H1 (cell line): Measurements from ENCODE around the gene HOXB4. TPM values are rescaled to one million over a fixed set of nuclear protein-coding genes. Genes with fewer than 3 reads are reported as not detected.

ENCODE experiments used
- CTCF ChIA-PET: fragments of 300-600 bp; sonication (Branson Sonifier 250); formaldehyde crosslinking; loops from one replicate; lab custom pipeline; 2021; ENCODE audit not compliant: partially characterized antibody; lab: Charles Lee
- POLR2A ChIA-PET: fragments of 300-600 bp; sonication (Branson Sonifier 250); formaldehyde crosslinking; loops from one replicate; lab custom pipeline; 2021; ENCODE audit warnings: inconsistent platforms; ENCODE audit not compliant: partially characterized antibody; lab: Charles Lee
- DNase-seq, 2 experiments: peaks; one replicate each; pipeline versions ENCODE4 v3.0.0 to v3.0.0-alpha.2; 2010 to 2022; ENCODE audit warnings: low spot score in 2 of 2, low read depth in 1 of 2, mixed read lengths in 1 of 2
- FAIRE-seq: peaks from 2 replicates; lab custom pipeline; 2011; peaks lifted over from hg19 to GRCh38; lab: Jason Lieb, UNC
- H2AFZ ChIP-seq: 2 replicates; pipeline ENCODE4 v1.8.1; 2012; ENCODE audit warnings: low read length, inconsistent platforms
- H2AK5ac ChIP-seq: 2 replicates; pipeline ENCODE4 v1.6.1; 2013; ENCODE audit warnings: low read depth, low read length
- H2BK120ac ChIP-seq: replicated peaks from 2 replicates; pipeline ENCODE3; 2013; ENCODE audit warnings: low read depth, low read length, inconsistent platforms
- H2BK12ac ChIP-seq: 2 replicates; pipeline ENCODE4 v1.6.1; 2013; ENCODE audit warnings: low read depth, low read length
- H2BK15ac ChIP-seq: 2 replicates; pipeline ENCODE4 v1.6.1; 2013; ENCODE audit warnings: low read length
- H2BK20ac ChIP-seq: 2 replicates; pipeline ENCODE4 v1.6.1; 2013; ENCODE audit warnings: low read length
- H2BK5ac ChIP-seq: 2 replicates; pipeline ENCODE4 v1.6.1; 2013; ENCODE audit warnings: low read depth, low read length
- H3K14ac ChIP-seq: 2 replicates; pipeline ENCODE4 v1.6.1; 2013; ENCODE audit warnings: inconsistent platforms; ENCODE audit not compliant: insufficient read length
- H3K18ac ChIP-seq: 2 replicates; pipeline ENCODE4 v1.6.1; 2013; ENCODE audit warnings: low read length; ENCODE audit errors: extremely low read depth
- H3K23ac ChIP-seq: 2 replicates; pipeline ENCODE4 v1.6.1; 2013; ENCODE audit warnings: inconsistent platforms; ENCODE audit not compliant: insufficient read length
- H3K23me2 ChIP-seq: 2 replicates; pipeline ENCODE4 v1.6.1; 2013; ENCODE audit warnings: low read depth, low read length
- H3K27ac ChIP-seq: 2 replicates; pipeline ENCODE4 v1.6.1; 2011; ENCODE audit warnings: low read depth, low read length, inconsistent platforms
- H3K27me3 ChIP-seq, 4 experiments: replicated peaks in 1 of 4; 1 replicate in 1 of 4; 2 replicates in 3 of 4; pipeline versions ENCODE4 v1.6.1 to v1.8.1; 2011 to 2013; ENCODE audit warnings: low read length in 3 of 4, mild to moderate bottlenecking in 3 of 4, inconsistent platforms in 2 of 4, mixed read lengths in 2 of 4, moderate library complexity in 1 of 4; ENCODE audit not compliant: control insufficient read depth in 3 of 4, insufficient read depth in 3 of 4; ENCODE audit errors: extremely low read depth in 1 of 4
- H3K36me3 ChIP-seq, 4 experiments: 2 replicates each; pipeline versions ENCODE4 v1.6.1 to v1.8.1; 2011 to 2013; ENCODE audit warnings: mild to moderate bottlenecking in 4 of 4, low read length in 3 of 4, moderate library complexity in 2 of 4, control low read depth in 1 of 4, inconsistent platforms in 1 of 4; ENCODE audit not compliant: insufficient read depth in 4 of 4, control insufficient read depth in 2 of 4
- H3K4ac ChIP-seq: replicated peaks from 2 replicates; pipeline ENCODE3; 2013; ENCODE audit warnings: low read length, low read depth, mixed read lengths, inconsistent platforms; ENCODE audit not compliant: insufficient read length
- H3K4me1 ChIP-seq, 4 experiments: replicated peaks in 1 of 4; 1 replicate in 1 of 4; 2 replicates in 3 of 4; pipeline versions ENCODE4 v1.6.1 to v1.8.1; 2011 to 2013; ENCODE audit warnings: low read length in 3 of 4, inconsistent platforms in 2 of 4, mixed read lengths in 1 of 4; ENCODE audit not compliant: insufficient read depth in 4 of 4, control insufficient read depth in 3 of 4
- H3K4me2 ChIP-seq, 2 experiments: 2 replicates each; pipeline versions ENCODE4 v1.6.1 to v1.8.1; 2011 to 2013; ENCODE audit warnings: low read depth in 2 of 2, low read length in 2 of 2, control low read depth in 1 of 2, inconsistent platforms in 1 of 2, mild to moderate bottlenecking in 1 of 2; ENCODE audit not compliant: insufficient read depth in 1 of 2
- H3K4me3 ChIP-seq, 4 experiments: fragments of 200-600, 300-600 bp in 1 of 4; sonication (generic), shearing (Covaris generic), sonication (Bioruptor Twin) in 1 of 4; 2 replicates each; pipeline versions ENCODE4 v1.5.1 to v1.8.1; 2011 to 2016; ENCODE audit warnings: low read length in 4 of 4, low read depth in 3 of 4, control low read depth in 2 of 4, inconsistent platforms in 2 of 4, mild to moderate bottlenecking in 2 of 4, mixed read lengths in 1 of 4, moderate library complexity in 1 of 4; ENCODE audit not compliant: insufficient read depth in 2 of 4; ENCODE audit errors: extremely low read depth in 1 of 4
- H3K56ac ChIP-seq: replicated peaks from 2 replicates; pipeline ENCODE3; 2013; ENCODE audit warnings: low read depth, mild to moderate bottlenecking, mixed read lengths, low read length, inconsistent platforms; ENCODE audit not compliant: insufficient read length
- H3K79me1 ChIP-seq: 2 replicates; pipeline ENCODE4 v1.6.1; 2013; ENCODE audit warnings: low read depth, low read length, control low read depth
- H3K79me2 ChIP-seq, 2 experiments: 2 replicates each; pipeline versions ENCODE4 v1.6.1 to v1.8.1; 2012 to 2013; ENCODE audit warnings: low read length in 2 of 2, mild to moderate bottlenecking in 2 of 2, inconsistent platforms in 1 of 2; ENCODE audit not compliant: insufficient read depth in 2 of 2, control insufficient read depth in 1 of 2
- H3K9ac ChIP-seq, 4 experiments: replicated peaks in 1 of 4; 1 replicate in 1 of 4; 2 replicates in 3 of 4; pipeline versions ENCODE4 v1.6.1 to v1.8.1; 2011 to 2013; ENCODE audit warnings: low read depth in 3 of 4, low read length in 3 of 4, control low read depth in 2 of 4, mild to moderate bottlenecking in 2 of 4, moderate library complexity in 2 of 4, inconsistent platforms in 1 of 4; ENCODE audit errors: extremely low read depth in 1 of 4
- H3K9me3 ChIP-seq, 2 experiments: 2 replicates each; pipeline versions ENCODE4 v1.6.1 to v1.8.1; 2012 to 2013; ENCODE audit warnings: mild to moderate bottlenecking in 2 of 2, moderate library complexity in 2 of 2, control low read depth in 1 of 2, inconsistent platforms in 1 of 2, low read depth in 1 of 2, low read length in 1 of 2, mixed read lengths in 1 of 2; ENCODE audit not compliant: insufficient read depth in 2 of 2
- H4K20me1 ChIP-seq, 2 experiments: replicated peaks in 1 of 2; 2 replicates each; pipeline versions ENCODE3 to v1.8.1; 2011 to 2013; ENCODE audit warnings: inconsistent platforms in 2 of 2, low read length in 2 of 2, mild to moderate bottlenecking in 1 of 2; ENCODE audit not compliant: insufficient read depth in 2 of 2, control insufficient read depth in 1 of 2
- H4K5ac ChIP-seq: 2 replicates; pipeline ENCODE4 v1.6.1; 2013; ENCODE audit warnings: low read length, low read depth, mixed read lengths, inconsistent platforms; ENCODE audit not compliant: insufficient read length
- H4K8ac ChIP-seq: 2 replicates; pipeline ENCODE4 v1.8.0; 2013; ENCODE audit warnings: mild to moderate bottlenecking, moderate library complexity, low read length, inconsistent platforms; ENCODE audit not compliant: insufficient read depth; ENCODE audit errors: extremely low read depth
- H4K91ac ChIP-seq: replicated peaks from 2 replicates; pipeline ENCODE3; 2013; ENCODE audit warnings: low read length, mixed read lengths, inconsistent platforms; ENCODE audit not compliant: insufficient read length
- RBBP5 ChIP-seq: IDR thresholded peaks from 2 replicates; pipeline ENCODE4 v1.7.1; 2012; ENCODE audit warnings: low read depth, mild to moderate bottlenecking, inconsistent platforms, low read length, moderate library complexity, borderline replicate concordance
- RFX5 ChIP-seq: IDR thresholded peaks from 2 replicates; pipeline ENCODE4 v1.6.1; 2011; ENCODE audit warnings: low read depth, low read length, improper control_type of control experiment, borderline replicate concordance
- SP1 ChIP-seq: IDR thresholded peaks from 2 replicates; pipeline ENCODE4 v1.6.1; 2011; ENCODE audit warnings: low read depth, low read length
- SP2 ChIP-seq: IDR thresholded peaks from 2 replicates; pipeline ENCODE4 v1.6.1; 2012; ENCODE audit warnings: mild to moderate bottlenecking, low read length, inconsistent platforms
- SUZ12 ChIP-seq: fragments of 200-600 bp; sonication (generic); IDR thresholded peaks from 2 replicates; pipeline ENCODE4 v1.6.1; 2012; ENCODE audit warnings: mild to moderate bottlenecking, inconsistent platforms, low read length, moderate library complexity, mixed read lengths
- TAF7 ChIP-seq: optimal IDR thresholded peaks from 2 replicates; pipeline ENCODE3; 2011; ENCODE audit warnings: low read depth, mild to moderate bottlenecking, inconsistent platforms, low read length, moderate library complexity, borderline replicate concordance
- WGBS, 2 experiments: shearing (Covaris generic) in 1 of 2; methylation state at CpG; one replicate each; pipeline versions ENCODE4 v1.1.6 to v1.1.7; 2013 to 2015; ENCODE audit warnings: low lambda C conversion rate in 2 of 2, mixed read lengths in 2 of 2, inconsistent platforms in 1 of 2, low coverage in 1 of 2, missing lambda C conversion rate in 1 of 2; ENCODE audit not compliant: insufficient replicate concordance in 2 of 2, insufficient coverage in 1 of 2, insufficient read length in 1 of 2; ENCODE audit errors: extremely low coverage in 1 of 2, missing lambda C conversion rate in 1 of 2; 5-methylcytosine and 5-hydroxymethylcytosine counted together
- polyA plus RNA-seq, 7 experiments: library from polyadenylated mRNA; depleted of rRNA in 3 of 7; stranded (reverse) in 5 of 7; unstranded in 2 of 7; fragments of >200 nt in 5 of 7; fragments of 200-250 nt in 2 of 7; gene quantifications; 1 replicate in 5 of 7; 2 replicates in 1 of 7; 4 replicates in 1 of 7; pipeline versions ENCODE4 v1.2.1 to v1.2.3, GENCODE V29; 2011 to 2013; ENCODE audit warnings: missing spikeins in 2 of 7, mixed read lengths in 2 of 7
- total RNA-seq: library from RNA; stranded (reverse); fragmentation: NEBNext Ultra II Directional; extraction: Animal tissue kit (Norgen Biotek cat#: 25700); gene quantifications from 2 replicates; pipeline ENCODE4 v1.2.1, GENCODE V29; 2021
- TF ChIP-seq, protein P1 (sequence below), 3 experiments: IDR thresholded peaks; 1 replicate in 2 of 3; 2 replicates in 1 of 3; pipeline versions ENCODE4 v1.5.1 to v1.6.1; 2011; ENCODE audit warnings: low read length in 3 of 3, mild to moderate bottlenecking in 3 of 3, inconsistent platforms in 2 of 3, low read depth in 1 of 3, moderate library complexity in 1 of 3; ENCODE audit not compliant: insufficient read depth in 1 of 3; ENCODE audit errors: control extremely low read depth in 1 of 3

Gene HOXB4
- total and polyA plus RNA-seq, 2 of the 8 experiments (the other 6 are each of a cell fraction or from before 2014, with no cell fraction given): not detected

DNA sequence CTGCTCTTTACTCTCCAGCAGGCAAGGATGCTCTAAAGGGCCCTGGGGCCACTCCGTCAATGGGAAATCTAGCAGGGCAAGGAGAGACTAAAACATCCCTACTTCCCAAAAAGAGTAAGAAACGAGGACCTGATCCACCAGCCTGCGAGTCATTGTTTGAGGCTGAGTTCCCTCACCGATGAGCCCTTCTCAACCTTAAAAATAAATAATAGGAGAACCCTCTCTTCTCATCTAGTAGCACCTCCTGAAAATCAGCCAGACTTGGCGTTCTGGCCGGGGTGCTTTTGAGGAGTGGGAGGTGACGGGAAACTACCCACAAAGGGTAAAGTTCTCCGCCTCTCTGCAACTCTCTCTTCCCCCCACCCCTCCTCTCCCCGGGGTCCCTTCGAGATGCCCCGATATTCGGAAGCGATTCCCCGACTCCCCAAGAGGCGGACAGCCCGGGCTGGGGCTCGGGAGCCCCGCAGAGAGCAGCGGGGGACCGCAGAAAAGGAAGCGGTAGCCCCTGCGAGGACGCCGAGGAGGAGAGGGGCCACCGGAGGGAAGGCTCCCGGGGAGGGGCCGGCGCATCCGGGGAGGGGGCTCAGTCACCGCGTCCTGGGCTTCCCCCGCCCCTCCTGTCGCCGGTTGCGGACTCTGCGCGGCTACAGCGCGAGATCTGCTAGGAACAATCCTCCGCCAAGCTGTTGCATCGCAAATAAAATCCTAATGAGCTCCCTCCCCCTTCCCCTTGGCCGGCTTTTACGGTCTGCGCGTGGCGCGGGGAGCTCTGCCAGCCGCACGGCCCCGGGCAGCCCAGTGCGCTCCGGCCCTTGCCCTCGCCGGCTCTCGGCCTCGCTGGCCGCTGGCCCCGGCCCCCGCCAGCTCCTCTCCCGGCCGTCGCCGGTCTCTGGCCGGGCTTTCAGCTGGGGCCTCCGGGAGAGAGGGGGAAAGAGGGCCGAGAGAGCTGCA lies 46.7 kb upstream of the HOXB4 start:
- FAIRE-seq: no peak
- Histone ChIP-seq H4K20me1 (peaks cover 36 to 50% of the 10 kb centered on the region in 2 experiments), H2BK20ac (no peak overlapping the region), H4K91ac (no peak overlapping the region), H3K14ac (no peak overlapping the region), H2BK5ac (no peak overlapping the region), H3K4ac (no peak overlapping the region), H3K79me1 (no peaks in the 10 kb centered on the region), H3K27me3 (peaks cover 98 to 100% (median 100%) of the 10 kb centered on the region in 4 experiments), H3K36me3 (peaks cover 0 to 13% (median 0%) of the 10 kb centered on the region in 4 experiments; a peak in 1 of 8 replicates), H2AK5ac (no peak overlapping the region), H3K9ac (no peak overlapping the region), H3K56ac (no peak overlapping the region), H3K27ac (no peak overlapping the region), H2BK12ac (no peak overlapping the region), H2BK120ac (no peak overlapping the region), H3K4me1 (peaks cover 0 to 12% (median 6%) of the 10 kb centered on the region in 4 experiments; a peak in 6 of 7 replicates), H3K4me2 (peak overlapping the region; percentile 55 to 61), H4K5ac (no peak overlapping the region), H3K79me2 (no peaks in the 10 kb centered on the region), H3K23me2 (no peaks in the 10 kb centered on the region; the same call in 1 of the 2 replicates), H3K9me3 (no peaks in the 10 kb centered on the region), H2AFZ (no peak overlapping the region), H3K18ac (no peak overlapping the region), H2BK15ac (no peak overlapping the region), H3K4me3 (peak overlapping the region in 3 of 4 experiments; percentile 12 to 52 (median 19); a peak in 5 of 8 replicates), H4K8ac (peak overlapping the region; percentile 20; the same call in 1 of the 2 replicates), H3K23ac (no peak overlapping the region)
- 2% methylated on average over 49 of the region's 66 CpGs; no CpG with 5 or more reads in 1 of the 2 experiments for WGBS, 2 experiments
- POLR2A ChIA-PET: interaction anchor here (1.1 to 1.6 kb wide), 3 partner anchors 10 to 18 kb away, joined by 3 to 4 read pairs (median 3); no protein-coding TSS in a partner anchor
- DNase-seq: peak in 1 of 2 experiments; percentile 80
- CTCF ChIA-PET: interaction anchor here (0.7 to 2.2 kb wide), 14 partner anchors 10 to 469 kb away, joined by 3 to 13 read pairs (median 3); partner anchors contain the start of genes HOXB5 and HOXB8
- no peak for TF ChIP-seq RFX5
- 0 out of 2 replicates have a peak, but pooled peaks have one; percentile 33 for TF ChIP-seq SP1
- no peak for TF ChIP-seq TAF7
- TF ChIP-seq, protein P1, sequence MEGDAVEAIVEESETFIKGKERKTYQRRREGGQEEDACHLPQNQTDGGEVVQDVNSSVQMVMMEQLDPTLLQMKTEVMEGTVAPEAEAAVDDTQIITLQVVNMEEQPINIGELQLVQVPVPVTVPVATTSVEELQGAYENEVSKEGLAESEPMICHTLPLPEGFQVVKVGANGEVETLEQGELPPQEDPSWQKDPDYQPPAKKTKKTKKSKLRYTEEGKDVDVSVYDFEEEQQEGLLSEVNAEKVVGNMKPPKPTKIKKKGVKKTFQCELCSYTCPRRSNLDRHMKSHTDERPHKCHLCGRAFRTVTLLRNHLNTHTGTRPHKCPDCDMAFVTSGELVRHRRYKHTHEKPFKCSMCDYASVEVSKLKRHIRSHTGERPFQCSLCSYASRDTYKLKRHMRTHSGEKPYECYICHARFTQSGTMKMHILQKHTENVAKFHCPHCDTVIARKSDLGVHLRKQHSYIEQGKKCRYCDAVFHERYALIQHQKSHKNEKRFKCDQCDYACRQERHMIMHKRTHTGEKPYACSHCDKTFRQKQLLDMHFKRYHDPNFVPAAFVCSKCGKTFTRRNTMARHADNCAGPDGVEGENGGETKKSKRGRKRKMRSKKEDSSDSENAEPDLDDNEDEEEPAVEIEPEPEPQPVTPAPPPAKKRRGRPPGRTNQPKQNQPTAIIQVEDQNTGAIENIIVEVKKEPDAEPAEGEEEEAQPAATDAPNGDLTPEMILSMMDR (IDR thresholded peaks at IDR 0.05; ENCODE audit: control extremely low read depth in 1 of 3, insufficient read depth in 1 of 3, low read depth in 1 of 3, low read length in 3 of 3): no peak
- TF ChIP-seq SUZ12: peak; percentile 97
- no peak for TF ChIP-seq RBBP5
- TF ChIP-seq SP2: no peak
